ENCODE results near the gene CETN2. TPM values are rescaled to one million over a fixed set of nuclear protein-coding genes. Genes with fewer than 3 reads are reported as not detected.
"Not testable (repeated sequence)": the region's sequence is repeated elsewhere in the genome, so short reads cannot be mapped to it uniquely, and the experiment has no call there.

CETN2 gene
- total RNA-seq, 1 donor, result 65.7 TPM

DNA sequence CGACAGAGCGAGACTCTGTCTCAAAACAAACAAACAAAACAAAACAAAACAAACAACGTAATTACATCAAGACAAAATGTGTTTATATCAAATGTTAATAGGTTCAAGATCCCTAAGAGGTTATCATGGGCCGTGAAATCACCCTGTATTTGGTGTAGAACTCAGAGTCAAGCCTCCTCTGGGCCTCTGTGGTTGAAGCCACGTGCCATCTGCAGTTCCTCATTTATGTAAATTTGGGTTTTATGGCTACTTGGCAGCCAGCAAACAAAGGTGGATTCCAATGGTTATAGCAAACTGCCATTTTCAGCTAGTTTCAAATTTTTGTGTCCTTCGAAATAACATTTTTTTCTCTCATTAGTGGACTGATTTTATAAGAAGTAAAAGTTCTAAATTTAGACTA lies 16.7 kb upstream of the CETN2 start:
- DNase-seq (ENCODE audit: low read depth), result no peak
- H3K4me3 ChIP-seq (ENCODE audit: low read depth, low read length), result no peak overlapping the region
- no peak for TF ChIP-seq CTCF (IDR thresholded peaks at IDR 0.05; ENCODE audit: insufficient read depth, low read length)

DNA sequence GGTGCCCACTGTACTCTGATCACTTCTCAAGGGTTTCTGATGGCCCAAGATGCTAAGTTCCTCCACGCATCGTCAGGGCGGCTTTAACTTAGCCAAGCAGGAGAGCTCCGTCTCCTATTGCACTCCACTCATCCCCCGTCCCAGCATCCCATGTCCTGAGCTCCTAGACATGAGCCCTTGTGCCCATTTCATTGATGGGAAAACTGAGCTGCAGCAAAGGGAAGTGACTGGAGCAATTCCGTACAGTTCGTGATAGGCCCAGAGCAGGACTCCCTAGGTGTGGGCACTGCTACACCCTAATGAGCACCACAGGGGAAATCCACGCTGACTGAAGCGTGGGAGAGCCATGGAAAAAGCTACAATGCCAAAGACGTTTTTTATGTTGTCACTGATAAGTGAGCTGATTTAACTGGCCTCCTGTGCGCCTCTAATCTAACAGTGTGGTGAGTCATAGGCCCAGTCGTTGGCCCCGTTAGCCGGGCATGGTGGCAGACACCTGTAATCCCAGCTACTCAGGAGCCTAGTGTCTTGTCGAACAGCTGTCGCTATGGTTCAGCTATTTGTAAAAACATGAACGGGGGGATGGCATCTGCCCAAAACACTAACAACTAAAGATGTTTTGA lies 15.2 kb upstream of the CETN2 start:
- no peak for TF ChIP-seq CTCF (IDR thresholded peaks at IDR 0.05; ENCODE audit: insufficient read depth, low read length)
- H3K4me3 ChIP-seq (ENCODE audit: low read depth, low read length), result no peak overlapping the region
- DNase-seq (ENCODE audit: low read depth), result no peak

DNA sequence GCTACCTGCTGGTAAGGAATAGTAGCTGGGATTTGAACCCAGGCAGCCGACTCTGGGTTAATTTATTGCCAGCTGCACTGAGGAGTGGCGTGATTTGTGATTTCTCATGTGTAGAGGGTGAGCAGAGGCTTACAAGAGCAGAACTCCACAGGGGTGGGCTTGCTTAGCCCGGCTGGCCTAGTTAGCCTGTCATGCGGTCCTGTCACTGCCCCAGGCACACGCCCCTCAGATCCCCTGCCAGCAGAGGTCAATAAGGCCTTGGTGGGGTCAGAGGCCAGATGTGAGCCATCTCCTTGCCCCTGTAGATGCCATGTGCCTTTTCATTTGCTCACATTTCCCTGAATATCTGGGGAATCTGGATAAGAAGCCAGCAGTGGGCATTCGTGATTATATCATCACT lies 13.7 kb upstream of the CETN2 start:
- no peak for TF ChIP-seq CTCF (IDR thresholded peaks at IDR 0.05; ENCODE audit: insufficient read depth, low read length)
- no peak for DNase-seq (ENCODE audit: low read depth)
- H3K4me3 ChIP-seq (ENCODE audit: low read depth, low read length), result no peak overlapping the region

- no peak overlapping the region for H3K4me3 ChIP-seq (ENCODE audit: low read depth, low read length)
- TF ChIP-seq CTCF (IDR thresholded peaks at IDR 0.05; ENCODE audit: insufficient read depth, low read length), result no peak
- no peak for DNase-seq (ENCODE audit: low read depth)
Observed at GRCh38 chrX:152843852-152844251, 13.3 kb upstream of the CETN2 start.

DNA sequence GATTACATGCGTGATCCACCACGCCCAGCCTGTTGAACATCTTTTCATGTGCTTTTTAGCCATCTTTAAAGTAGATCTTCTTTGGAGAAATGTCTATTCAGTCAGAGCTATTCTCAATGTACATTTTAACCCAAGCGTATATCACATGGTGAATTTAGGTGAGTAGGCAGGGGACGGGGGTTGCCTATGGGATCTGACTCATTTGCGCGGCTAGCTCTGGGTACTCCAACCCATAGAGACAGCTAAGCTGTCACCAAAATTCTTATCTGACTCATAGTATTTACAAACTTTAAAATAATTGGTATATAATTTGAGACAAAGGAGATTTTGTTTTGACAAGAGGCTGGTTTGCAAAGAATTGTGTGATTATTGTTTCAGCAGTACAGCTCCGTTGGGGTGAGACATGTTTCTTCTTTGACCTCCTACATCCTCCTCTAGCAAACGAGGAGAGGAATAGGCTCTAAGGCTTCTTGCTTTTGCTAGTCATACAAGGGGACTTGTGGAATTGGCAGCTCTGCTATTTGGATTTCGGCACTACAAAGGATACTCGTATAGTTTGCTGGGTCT lies 12.3 kb upstream of the CETN2 start:
- no peak for DNase-seq (ENCODE audit: low read depth)
- H3K4me3 ChIP-seq (ENCODE audit: low read depth, low read length), result no peak overlapping the region
- TF ChIP-seq CTCF (IDR thresholded peaks at IDR 0.05; ENCODE audit: insufficient read depth, low read length), result no peak

DNA sequence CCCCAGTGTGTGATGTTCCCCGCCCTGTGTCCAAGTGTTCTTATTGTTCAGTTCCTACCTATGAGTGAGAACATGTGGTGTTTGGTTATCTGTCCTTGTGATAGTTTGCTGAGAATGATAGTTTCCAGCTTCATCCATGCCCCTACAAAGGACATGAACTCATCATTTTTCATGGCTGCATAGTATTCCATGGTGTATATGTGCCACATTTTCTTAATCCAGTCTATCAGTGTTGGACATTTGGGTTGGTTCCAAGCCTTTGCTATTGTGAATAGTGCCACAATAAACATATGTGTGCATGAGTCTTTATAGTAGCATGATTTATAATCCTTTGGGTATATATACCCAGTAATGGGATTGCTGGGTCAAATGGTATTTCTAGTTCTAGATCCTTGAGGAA lies 4.9 kb upstream of the CETN2 start:
- not testable (repeated sequence) for DNase-seq (ENCODE audit: low read depth); H3K4me3 ChIP-seq (ENCODE audit: low read depth, low read length)

DNA sequence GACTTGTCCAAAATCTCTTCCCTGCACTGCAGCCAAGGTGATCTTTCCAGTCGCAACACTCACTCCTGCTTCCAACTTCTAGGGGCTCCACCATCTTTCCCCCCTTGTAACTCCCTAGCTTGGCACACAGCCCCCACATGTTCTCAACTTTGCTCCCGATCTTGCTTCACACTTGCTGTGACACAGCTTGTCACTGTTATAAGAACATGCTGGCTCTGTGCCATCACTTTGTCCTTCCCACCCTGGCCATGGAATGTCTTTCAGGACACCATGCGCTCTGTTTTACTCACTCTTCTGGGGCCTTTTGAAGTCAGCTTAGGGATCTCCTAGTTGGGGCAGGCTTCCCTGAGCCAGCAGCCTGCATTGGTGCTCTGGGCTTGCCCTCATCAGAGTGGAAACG lies 2.8 kb upstream of the CETN2 start:
- no peak for DNase-seq (ENCODE audit: low read depth)
- no peak overlapping the region for H3K4me3 ChIP-seq (ENCODE audit: low read depth, low read length)
- no peak for TF ChIP-seq CTCF (IDR thresholded peaks at IDR 0.05; ENCODE audit: insufficient read depth, low read length)

Data from fibroblast of the aortic adventitia (primary cell).